ENCODE measurements around the gene PPM1A.

GRCh38 chr14:60311417-60311816 lies 62.4 kb downstream of the PPM1A start:
- TF ChIP-seq GATA1 (IDR thresholded peaks at IDR 0.05; ENCODE audit: low read depth, low read length) = no peak
- no peak for TF ChIP-seq POLR2A (IDR thresholded peaks at IDR 0.05; ENCODE audit: low read length)
